Activated T-cell treated with anti-CD3 and anti-CD28 coated beads, Interleukin-2, amount 50 U/mL, for 72 hours (primary cell): ENCODE measurements around the gene RBM23. TPM values are rescaled to one million over a fixed set of nuclear protein-coding genes. Genes with fewer than 3 reads are reported as not detected.
A peak's percentile ranks its signal among the peaks of the same experiment; 100 is the strongest.

Experiments
- ATAC-seq, 2 donors: fragments of 150-1000 bp; cut with Tn5 transposase; replicated peaks in 1 of 2; 2 replicates each; pipeline ENCODE4 v1.10.0; 2021; ENCODE audit warnings: moderate library complexity in 2 of 2, mild to moderate bottlenecking in 1 of 2
- DNase-seq, 2 donors: peaks; one replicate each; pipeline ENCODE4 v3.0.0; 2021 to 2022; ENCODE audit warnings: mixed read lengths in 1 of 2
- H3K27ac Mint-ChIP-seq: one replicate; pipeline ENCODE4 v1.8.0; 2022; ENCODE audit warnings: mild to moderate bottlenecking, moderate library complexity, mixed read lengths
- H3K27me3 Mint-ChIP-seq: one replicate; pipeline ENCODE4 v1.8.0; 2022; ENCODE audit warnings: low read depth, mixed read lengths
- H3K36me3 Mint-ChIP-seq, 2 donors: one replicate each; pipeline ENCODE4 v1.8.0; 2022; ENCODE audit warnings: mixed read lengths in 2 of 2, mild to moderate bottlenecking in 1 of 2; ENCODE audit not compliant: insufficient read depth in 2 of 2
- H3K4me1 Mint-ChIP-seq: one replicate; pipeline ENCODE4 v1.8.0; 2022; ENCODE audit warnings: low read depth, mixed read lengths
- H3K4me3 Mint-ChIP-seq, 2 donors: one replicate each; pipeline ENCODE4 v1.8.0; 2022; ENCODE audit warnings: mild to moderate bottlenecking in 2 of 2, mixed read lengths in 2 of 2, moderate library complexity in 2 of 2
- H3K9me3 Mint-ChIP-seq, 2 donors: one replicate each; pipeline ENCODE4 v1.8.0; 2022; ENCODE audit warnings: mixed read lengths in 2 of 2
- total RNA-seq, 2 donors: library from RNA; stranded (reverse); gene quantifications; one replicate each; pipeline ENCODE4 v1.2.3, GENCODE V29; 2022

Gene RBM23
- total RNA-seq, 2 donors from 2014 or later = 69.5 to 77.5 TPM

DNA sequence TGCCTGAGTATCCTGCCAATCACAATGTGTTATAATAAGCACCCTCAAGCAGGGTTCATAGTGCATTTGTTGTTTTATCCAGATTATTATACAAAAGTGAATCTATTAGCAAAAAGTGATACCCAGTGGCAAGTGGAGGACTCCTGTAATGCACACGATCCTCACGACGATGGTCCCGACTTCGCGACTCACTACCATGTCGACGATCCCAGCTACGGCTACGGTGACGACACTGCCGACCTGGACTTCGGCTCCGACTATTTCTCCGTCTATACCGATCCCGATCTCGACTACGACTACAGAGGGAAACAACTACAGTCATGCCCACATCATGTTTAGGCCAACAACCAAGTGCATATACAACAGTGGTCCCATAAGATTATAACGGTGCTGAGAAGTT lies 12.9 kb downstream of the RBM23 start:
- no peak for DNase-seq
- H3K27ac Mint-ChIP-seq = no peak overlapping the region
- no peaks in the 10 kb centered on the region for H3K27me3 Mint-ChIP-seq
- no peak overlapping the region for H3K4me3 Mint-ChIP-seq
- no peaks in the 10 kb centered on the region for H3K9me3 Mint-ChIP-seq
- ATAC-seq = no peak
- peaks cover 11 to 49% of the 10 kb centered on the region in 2 donors for H3K36me3 Mint-ChIP-seq
- H3K4me1 Mint-ChIP-seq = peaks cover 5% of the 10 kb centered on the region

DNA sequence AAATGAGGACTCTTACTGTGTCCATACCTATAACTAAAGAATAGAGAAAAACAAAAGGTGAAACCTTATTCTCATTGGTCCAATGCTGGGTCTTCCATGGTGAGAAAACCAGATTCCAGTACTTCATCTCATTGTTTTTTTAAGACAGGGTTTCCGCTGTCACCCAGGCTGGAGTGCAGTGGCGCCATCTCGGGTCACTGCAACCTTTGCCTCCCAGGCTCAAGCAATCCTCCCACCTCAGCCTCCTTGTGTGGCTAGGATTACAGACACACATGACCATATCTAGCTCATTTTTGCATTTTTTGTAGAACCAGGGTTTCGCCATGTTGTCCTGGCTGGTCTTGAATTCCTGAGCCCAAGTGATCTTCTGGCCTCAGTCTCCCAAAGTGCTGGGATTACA lies 13.3 kb downstream of the RBM23 start:
- DNase-seq (no peak), ATAC-seq (no peak)
- H3K9me3 Mint-ChIP-seq = no peaks in the 10 kb centered on the region
- peaks cover 11 to 49% of the 10 kb centered on the region in 2 donors for H3K36me3 Mint-ChIP-seq
- peaks cover 5% of the 10 kb centered on the region for H3K4me1 Mint-ChIP-seq
- no peaks in the 10 kb centered on the region for H3K27me3 Mint-ChIP-seq
- H3K4me3 Mint-ChIP-seq = no peak overlapping the region
- peak overlapping the region; percentile 25 for H3K27ac Mint-ChIP-seq

DNA sequence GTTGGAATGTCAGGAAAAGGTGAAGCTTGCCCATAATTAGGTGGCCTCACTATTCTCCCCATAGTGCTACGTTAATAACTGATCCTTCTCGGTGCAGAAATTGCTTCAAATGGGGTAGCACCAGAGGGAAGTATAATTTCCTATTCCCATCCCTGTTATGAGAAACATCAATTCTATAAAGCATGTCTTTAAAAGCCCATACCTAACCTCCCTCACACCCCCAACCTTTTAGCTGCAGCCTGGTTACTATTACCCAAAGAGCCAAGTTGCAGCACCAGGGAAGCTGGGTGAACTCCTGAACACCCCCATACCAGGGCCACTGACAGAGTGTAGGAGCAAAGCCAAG lies 15.2 kb downstream of the RBM23 start:
- Mint-ChIP-seq H3K27ac (no peak overlapping the region), H3K27me3 (no peaks in the 10 kb centered on the region)

DNA sequence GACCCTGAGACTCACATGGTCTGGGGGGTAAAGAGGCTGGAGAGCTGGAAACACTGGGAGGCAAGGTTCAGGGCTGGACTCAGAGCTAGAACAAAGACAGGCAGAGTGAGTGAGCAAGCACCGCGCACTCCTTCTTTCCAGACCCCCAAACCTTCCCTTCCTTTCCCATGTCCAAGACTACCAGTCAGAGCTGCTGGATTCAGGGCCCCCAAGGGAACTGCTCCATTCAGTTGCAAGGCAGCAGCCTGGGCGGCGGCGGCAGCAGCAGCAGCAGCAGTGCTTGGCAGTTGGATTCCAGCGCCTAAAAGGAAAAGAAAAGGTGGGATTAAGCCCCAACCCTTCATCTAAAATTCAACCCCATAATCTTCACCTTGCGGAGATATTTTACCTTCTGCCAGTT lies 17.1 kb downstream of the RBM23 start:
- no peak for ATAC-seq
- Mint-ChIP-seq H3K27ac (no peak overlapping the region), H3K4me1 (peaks cover 20% of the 10 kb centered on the region), H3K4me3 (no peak overlapping the region), H3K36me3 (peaks cover 7 to 30% of the 10 kb centered on the region in 2 donors), H3K9me3 (no peaks in the 10 kb centered on the region), H3K27me3 (no peaks in the 10 kb centered on the region)
- no peak for DNase-seq

More for the DNA sequence above, 15.2 kb downstream of the RBM23 start:
- peaks cover 10% of the 10 kb centered on the region for H3K4me1 Mint-ChIP-seq
- ATAC-seq (no peak), DNase-seq (no peak)
- peaks cover 7 to 37% of the 10 kb centered on the region in 2 donors for H3K36me3 Mint-ChIP-seq
- H3K9me3 Mint-ChIP-seq = no peaks in the 10 kb centered on the region
- H3K4me3 Mint-ChIP-seq = no peak overlapping the region

DNA sequence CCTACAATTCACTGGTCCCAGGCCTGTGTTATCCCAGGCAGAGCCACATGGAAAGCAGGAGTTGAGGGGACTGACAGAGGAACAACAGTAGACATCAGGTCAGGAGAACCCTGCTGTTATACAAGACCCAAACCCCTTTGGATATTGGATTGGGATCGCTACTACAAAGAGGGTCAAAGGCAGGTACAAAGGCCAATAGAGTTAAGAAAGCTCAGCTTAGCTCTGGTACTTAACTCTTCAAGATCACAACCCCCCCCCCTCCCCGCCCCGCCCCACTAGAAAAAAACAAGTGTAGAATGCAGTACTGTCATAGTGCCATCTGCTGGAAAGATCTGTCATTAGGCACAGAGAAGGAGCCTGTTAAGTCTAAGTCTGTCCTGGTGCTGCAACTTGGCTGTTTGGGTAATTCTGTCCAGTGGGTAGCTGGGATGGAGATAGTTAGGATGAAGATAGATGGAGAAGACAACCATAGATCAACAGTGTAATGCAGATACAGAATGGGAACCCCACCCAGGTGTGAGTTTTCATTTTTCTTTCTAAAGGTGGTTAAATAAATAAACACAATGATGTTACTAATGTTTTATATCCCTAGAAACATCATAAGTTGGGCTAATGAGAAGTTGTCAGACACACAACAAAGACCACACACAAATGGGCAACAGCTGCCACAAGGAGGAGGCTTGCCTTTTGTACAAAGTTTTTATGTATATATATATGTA lies 18.7 kb downstream of the RBM23 start:
- no peak overlapping the region for H3K27ac Mint-ChIP-seq
- no peaks in the 10 kb centered on the region for H3K9me3 Mint-ChIP-seq
- peaks cover 3 to 18% of the 10 kb centered on the region in 2 donors for H3K36me3 Mint-ChIP-seq
- H3K27me3 Mint-ChIP-seq = no peaks in the 10 kb centered on the region
- DNase-seq = peak; percentile 49 to 55
- peak; percentile 55 to 67 for ATAC-seq
- peaks cover 20% of the 10 kb centered on the region for H3K4me1 Mint-ChIP-seq
- no peak overlapping the region for H3K4me3 Mint-ChIP-seq

DNA sequence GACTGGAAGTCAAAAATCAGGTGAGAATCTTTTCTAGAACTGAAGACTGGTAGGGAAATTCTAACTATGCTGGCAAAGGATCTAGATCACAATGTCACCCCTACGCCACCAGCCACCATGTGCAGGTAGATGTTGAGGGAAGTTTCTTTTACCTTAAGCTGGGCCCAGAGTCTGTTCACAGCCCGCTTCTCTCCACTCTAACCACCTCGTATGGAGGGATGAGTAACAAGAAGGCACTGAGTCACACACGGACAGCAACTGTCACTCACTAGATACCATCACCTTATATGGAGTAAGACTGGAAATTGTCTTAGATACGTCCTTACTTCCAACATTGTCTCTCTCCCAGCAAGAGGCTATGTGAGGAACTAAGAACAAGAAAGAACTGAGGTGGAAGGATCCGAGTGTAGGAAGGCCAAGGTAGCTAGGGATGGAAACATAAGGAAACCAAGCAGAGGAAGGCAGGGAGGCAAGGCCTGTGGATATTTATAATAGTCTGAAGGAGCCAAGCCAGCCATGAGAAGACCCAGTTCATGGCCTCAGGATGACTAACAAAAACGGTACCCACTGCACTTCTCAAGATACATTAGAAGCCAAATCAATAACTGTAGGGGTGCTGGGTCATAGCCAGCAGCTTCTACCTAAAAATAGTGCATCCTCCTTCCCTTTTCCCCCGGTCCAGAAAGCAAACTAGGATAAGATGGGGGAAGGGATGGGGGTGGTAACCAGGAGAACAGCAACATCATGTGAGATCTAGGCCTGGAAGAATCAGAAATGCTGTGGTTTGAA lies 20.5 kb downstream of the RBM23 start:
- peaks cover 20% of the 10 kb centered on the region for H3K4me1 Mint-ChIP-seq

DNA sequence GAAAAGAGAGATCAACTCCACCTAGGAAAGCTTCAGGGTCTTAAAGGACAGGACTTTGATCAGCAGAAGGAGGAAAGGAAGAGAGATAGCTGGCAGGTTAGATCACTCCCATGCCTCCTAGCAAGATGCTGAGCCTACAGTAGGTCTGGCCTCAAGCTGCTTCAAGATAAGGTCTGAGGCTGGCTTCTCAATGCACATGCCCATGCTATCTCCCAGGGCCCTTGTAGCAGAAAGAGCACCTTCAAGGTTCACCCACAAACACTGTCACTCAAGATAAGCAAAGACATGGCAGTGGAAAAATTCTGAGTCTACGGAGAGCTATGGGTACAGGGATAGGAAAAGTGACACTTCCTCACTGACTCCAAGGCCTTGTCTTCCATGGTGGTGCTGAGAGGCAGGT lies 21.6 kb downstream of the RBM23 start:
- Mint-ChIP-seq H3K27me3 (no peaks in the 10 kb centered on the region), H3K9me3 (no peaks in the 10 kb centered on the region), H3K27ac (no peak overlapping the region), H3K4me3 (no peak overlapping the region), H3K4me1 (peaks cover 20% of the 10 kb centered on the region), H3K36me3 (peaks cover 0 to 10% of the 10 kb centered on the region in 2 donors)
- no peak for ATAC-seq
- DNase-seq = no peak

More for the DNA sequence above, 20.5 kb downstream of the RBM23 start:
- no peak overlapping the region for H3K4me3 Mint-ChIP-seq
- peak in 1 of 2 donors; percentile 41 for DNase-seq
- peak overlapping the region; percentile 3 for H3K27ac Mint-ChIP-seq
- H3K36me3 Mint-ChIP-seq = peaks cover 0 to 12% of the 10 kb centered on the region in 2 donors
- no peaks in the 10 kb centered on the region for H3K27me3 Mint-ChIP-seq
- ATAC-seq = peak; percentile 97
- no peaks in the 10 kb centered on the region for H3K9me3 Mint-ChIP-seq

DNA sequence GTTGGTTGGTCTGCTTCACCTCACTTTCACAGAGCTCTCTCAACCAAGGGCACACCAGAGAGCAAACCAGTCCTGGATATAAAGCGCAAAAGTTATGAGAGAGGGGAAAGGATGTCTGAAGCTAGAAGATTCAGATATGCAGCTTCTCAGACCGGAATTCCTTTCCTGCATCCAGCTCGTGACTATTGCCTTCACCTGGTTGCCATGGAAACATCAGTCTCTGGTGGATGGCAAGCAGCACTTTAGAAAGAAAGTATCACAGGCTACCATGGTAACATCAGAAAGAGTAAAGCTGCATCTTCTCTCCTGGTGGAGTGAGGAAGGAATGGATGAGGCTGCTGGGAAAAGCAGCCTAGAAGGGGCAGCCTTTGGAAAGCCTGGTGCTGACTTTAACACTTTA lies 22.2 kb downstream of the RBM23 start:
- Mint-ChIP-seq H3K36me3 (peaks cover 0 to 5% of the 10 kb centered on the region in 2 donors), H3K9me3 (no peaks in the 10 kb centered on the region), H3K27ac (no peak overlapping the region), H3K4me3 (no peak overlapping the region), H3K27me3 (no peaks in the 10 kb centered on the region), H3K4me1 (peaks cover 20% of the 10 kb centered on the region)
- DNase-seq (no peak), ATAC-seq (no peak)

DNA sequence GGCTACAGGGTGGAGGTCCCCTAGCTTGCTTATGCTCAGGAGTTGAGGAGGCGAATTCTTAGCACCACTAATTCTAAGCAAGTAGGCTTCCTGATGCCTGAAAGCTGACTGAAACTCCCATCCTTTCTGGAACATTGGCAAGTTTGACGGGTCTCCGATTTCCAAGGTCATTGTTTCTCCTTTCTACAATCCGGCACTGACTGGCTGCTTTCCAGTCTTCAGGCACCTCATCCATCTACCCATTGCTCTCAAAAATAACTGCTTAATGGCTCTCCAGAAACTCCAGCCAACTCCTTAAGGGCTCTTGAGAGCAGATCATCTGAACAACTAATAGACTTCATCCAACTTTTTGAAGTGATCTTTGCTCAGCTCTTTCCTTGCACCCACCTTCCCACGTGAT lies 22.6 kb downstream of the RBM23 start:
- Mint-ChIP-seq H3K4me3 (no peak overlapping the region), H3K36me3 (peaks cover 0 to 3% of the 10 kb centered on the region in 2 donors), H3K27ac (no peak overlapping the region), H3K9me3 (no peaks in the 10 kb centered on the region), H3K27me3 (no peaks in the 10 kb centered on the region), H3K4me1 (peaks cover 20% of the 10 kb centered on the region)
- DNase-seq (no peak), ATAC-seq (no peak)

DNA sequence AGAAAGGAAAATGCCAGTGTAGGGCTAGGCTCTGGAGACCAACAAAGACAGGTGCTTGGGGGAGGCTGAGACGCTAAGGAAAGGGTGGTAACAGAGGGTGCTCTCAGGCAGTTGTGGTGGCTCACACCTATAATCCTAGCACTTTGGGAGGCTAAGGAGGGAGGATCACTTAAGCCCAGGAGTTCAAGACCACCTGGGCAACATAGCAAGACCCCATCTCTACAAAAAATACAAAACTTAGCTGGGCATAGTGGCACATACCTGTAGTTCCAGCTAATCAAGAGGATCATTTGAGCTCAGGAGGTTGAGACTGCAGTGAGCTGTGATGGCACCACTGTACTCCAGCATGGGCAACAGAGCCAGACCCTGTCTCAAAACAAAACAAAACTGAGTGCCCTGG lies 23.5 kb downstream of the RBM23 start:
- DNase-seq (no peak), ATAC-seq (no peak)
- no peak overlapping the region for H3K27ac Mint-ChIP-seq
- H3K4me1 Mint-ChIP-seq = peaks cover 20% of the 10 kb centered on the region
- H3K27me3 Mint-ChIP-seq = no peaks in the 10 kb centered on the region
- H3K4me3 Mint-ChIP-seq = no peak overlapping the region
- no peaks in the 10 kb centered on the region for H3K9me3 Mint-ChIP-seq
- no peaks in the 10 kb centered on the region for H3K36me3 Mint-ChIP-seq

DNA sequence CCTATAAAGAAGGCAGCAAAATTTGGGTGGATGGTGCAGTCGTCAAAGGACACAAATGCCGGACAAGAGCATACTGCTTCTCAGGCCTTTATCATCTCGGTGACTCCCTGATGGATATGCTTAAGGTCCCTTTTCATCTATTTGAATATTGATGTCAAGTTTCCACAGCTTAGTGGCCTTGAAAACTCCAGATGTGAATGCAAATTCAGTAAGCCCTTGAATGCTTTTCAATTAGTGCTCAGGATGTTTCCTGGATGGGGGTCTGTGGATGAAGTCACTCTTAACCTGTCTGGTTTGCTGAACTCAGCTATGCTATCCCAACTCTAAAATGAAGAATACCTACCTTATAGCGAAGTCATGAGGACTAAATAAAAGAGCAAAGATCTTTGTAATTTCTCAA lies 25.2 kb downstream of the RBM23 start:
- DNase-seq (no peak), ATAC-seq (no peak)
- no peaks in the 10 kb centered on the region for H3K36me3 Mint-ChIP-seq
- H3K4me1 Mint-ChIP-seq = peaks cover 21% of the 10 kb centered on the region
- no peak overlapping the region for H3K27ac Mint-ChIP-seq
- H3K9me3 Mint-ChIP-seq = no peaks in the 10 kb centered on the region
- no peak overlapping the region for H3K4me3 Mint-ChIP-seq
- no peaks in the 10 kb centered on the region for H3K27me3 Mint-ChIP-seq

DNA sequence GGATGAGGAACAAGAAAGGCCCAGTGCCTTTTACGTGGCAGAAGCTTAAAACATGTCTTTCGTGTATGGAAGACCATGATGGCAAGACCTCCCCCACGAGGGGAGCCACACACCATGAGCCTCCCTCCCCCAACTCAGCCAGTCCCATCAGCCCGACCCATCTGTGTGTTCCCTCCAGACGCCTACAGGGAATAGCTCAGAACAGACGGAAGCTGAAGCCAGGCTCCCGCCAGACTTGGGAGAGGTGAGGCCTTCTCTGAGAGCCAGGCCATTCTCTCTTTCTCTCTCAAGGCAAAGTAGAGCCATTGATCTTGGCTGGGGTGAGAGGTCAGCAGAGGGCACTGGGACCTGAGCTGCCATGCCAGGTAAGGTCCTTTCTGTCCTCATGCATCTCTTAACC lies 26.5 kb downstream of the RBM23 start:
- Mint-ChIP-seq H3K4me3 (no peak overlapping the region), H3K27me3 (no peaks in the 10 kb centered on the region), H3K27ac (no peak overlapping the region)

DNA sequence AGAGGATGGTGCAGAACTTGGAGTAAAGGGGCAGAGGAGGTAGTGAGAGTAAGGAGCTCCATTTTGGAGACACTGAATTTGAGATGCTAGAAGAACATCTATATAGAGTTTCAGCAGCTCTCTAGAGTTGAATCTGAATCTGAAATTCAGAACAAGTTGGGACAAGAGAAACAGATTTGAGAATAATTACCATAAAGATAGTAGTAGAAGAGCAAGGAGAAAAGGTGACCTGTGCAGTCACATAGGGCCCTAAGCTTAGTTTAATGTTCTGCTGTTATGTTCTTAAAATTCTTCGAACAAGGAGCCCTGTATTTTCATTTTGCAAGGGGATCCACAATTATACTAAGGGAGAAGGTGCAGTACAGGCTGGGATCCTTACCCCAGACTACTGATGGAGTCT lies 28.5 kb downstream of the RBM23 start:
- ATAC-seq = no peak

More for the DNA sequence above, 26.5 kb downstream of the RBM23 start:
- H3K9me3 Mint-ChIP-seq = no peaks in the 10 kb centered on the region
- no peak for DNase-seq
- H3K4me1 Mint-ChIP-seq = peaks cover 24% of the 10 kb centered on the region
- no peak for ATAC-seq
- no peaks in the 10 kb centered on the region for H3K36me3 Mint-ChIP-seq

More for the DNA sequence above, 28.5 kb downstream of the RBM23 start:
- Mint-ChIP-seq H3K4me3 (no peak overlapping the region), H3K27ac (no peak overlapping the region), H3K4me1 (peaks cover 35% of the 10 kb centered on the region), H3K9me3 (no peaks in the 10 kb centered on the region), H3K27me3 (no peaks in the 10 kb centered on the region), H3K36me3 (no peaks in the 10 kb centered on the region)
- DNase-seq = no peak
